ENCODE results near the gene SLC35F2. TPM values are rescaled to one million over a fixed set of nuclear protein-coding genes. Genes with fewer than 3 reads are reported as not detected.
"Not testable (repeated sequence)": the region's sequence is repeated elsewhere in the genome, so short reads cannot be mapped to it uniquely, and the experiment has no call there.

Gene SLC35F2
- total and polyA plus RNA-seq, 4 donors = 2.0 to 12.1 (median 4.9) TPM

DNA sequence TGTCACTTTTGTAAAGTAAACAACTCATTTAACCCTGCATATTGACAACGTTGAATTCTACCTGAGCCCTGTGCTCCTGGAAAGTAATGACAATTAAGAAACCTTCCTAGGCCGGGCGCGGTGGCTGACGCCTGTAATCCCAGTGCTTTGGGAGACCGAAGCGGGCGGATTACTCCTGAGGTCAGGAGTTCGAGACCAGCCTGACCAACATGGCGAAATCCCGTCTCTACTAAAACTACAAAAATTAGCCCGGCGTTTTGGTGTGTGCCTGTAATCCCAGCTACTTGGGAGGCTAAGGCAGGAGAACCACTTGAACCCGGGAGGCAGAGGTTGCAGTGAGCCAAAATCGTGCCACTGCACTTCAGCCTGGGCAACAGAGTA lies 1.6 kb upstream of the SLC35F2 start:
- H3K4me3 ChIP-seq (ENCODE audit: low read length in 2 of 2); intact Hi-C loops (cut with DNase I); DNase-seq; H3K4me1 ChIP-seq (ENCODE audit: control insufficient read depth in 1 of 2, insufficient read depth in 2 of 2, low read length in 2 of 2); H3K36me3 ChIP-seq (ENCODE audit: control insufficient read depth in 1 of 2, insufficient read depth in 2 of 2, low read length in 1 of 2); H3K27ac ChIP-seq (ENCODE audit: low read depth in 1 of 2, low read length in 2 of 2); H3K27me3 ChIP-seq (ENCODE audit: control insufficient read depth in 1 of 2, insufficient read depth in 2 of 2, low read length in 1 of 2); ATAC-seq (ENCODE audit: low FRiP score); H3K9me3 ChIP-seq (ENCODE audit: control insufficient read depth, low read length): not testable (repeated sequence)
- 82 to 87% methylated on average over 15 of the region's 15 CpGs for WGBS, 2 donors

DNA sequence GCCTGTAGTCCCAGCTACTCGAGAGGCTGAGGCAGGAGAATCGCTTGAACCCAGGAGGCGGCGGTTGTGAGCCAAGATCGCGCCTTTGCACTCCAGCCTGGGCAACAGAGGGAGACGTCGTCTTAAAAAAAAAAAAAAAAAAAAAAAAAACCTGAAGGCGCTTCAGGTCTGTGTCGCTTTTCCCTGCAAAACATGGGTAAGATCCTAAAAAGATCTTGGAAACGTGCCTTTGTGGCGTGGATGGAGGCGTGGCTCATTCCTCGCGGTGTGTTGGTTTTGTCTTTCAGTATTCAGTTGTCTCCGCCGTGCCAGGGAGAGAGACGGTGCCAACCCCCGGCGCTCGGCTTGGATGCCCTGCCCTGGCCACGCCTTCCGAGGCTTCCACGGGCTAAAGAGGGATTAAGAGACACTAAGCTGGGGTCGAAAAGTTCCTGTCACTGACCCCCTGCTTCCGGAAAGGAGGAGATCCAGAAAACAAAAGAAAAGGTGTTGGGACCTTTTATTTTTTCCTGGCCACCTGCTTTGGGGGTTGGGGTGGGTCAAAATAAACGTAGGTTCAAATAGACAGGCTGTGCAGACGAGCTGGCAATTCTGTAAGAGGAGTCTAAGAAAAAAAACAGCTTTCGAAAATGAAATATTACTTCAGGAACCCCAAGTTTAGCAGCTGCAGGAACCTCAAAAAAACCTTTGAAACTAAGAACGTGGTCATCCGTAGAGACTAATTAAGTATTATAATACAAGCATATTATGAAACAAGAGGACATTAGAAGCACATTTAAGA lies 1.1 kb upstream of the SLC35F2 start:
- no peak overlapping the region for H3K27ac ChIP-seq (ENCODE audit: low read depth in 1 of 2, low read length in 2 of 2)
- peak overlapping the region; percentile 58 to 61 for H3K4me3 ChIP-seq (ENCODE audit: low read length in 2 of 2)
- intact Hi-C loops (cut with DNase I) = no loop called here
- DNase-seq = peak; percentile 61 to 83
- no peaks in the 10 kb centered on the region for H3K27me3 ChIP-seq (ENCODE audit: control insufficient read depth in 1 of 2, insufficient read depth in 2 of 2, low read length in 1 of 2)
- WGBS, 2 donors = 3% methylated on average over 31 of the region's 31 CpGs
- H3K9me3 ChIP-seq (ENCODE audit: control insufficient read depth, low read length) = no peaks in the 10 kb centered on the region
- peak; percentile 56 for ATAC-seq (ENCODE audit: low FRiP score)
- no peaks in the 10 kb centered on the region for H3K4me1 ChIP-seq (ENCODE audit: control insufficient read depth in 1 of 2, insufficient read depth in 2 of 2, low read length in 2 of 2)
- no peaks in the 10 kb centered on the region for H3K36me3 ChIP-seq (ENCODE audit: control insufficient read depth in 1 of 2, insufficient read depth in 2 of 2, low read length in 1 of 2)

DNA sequence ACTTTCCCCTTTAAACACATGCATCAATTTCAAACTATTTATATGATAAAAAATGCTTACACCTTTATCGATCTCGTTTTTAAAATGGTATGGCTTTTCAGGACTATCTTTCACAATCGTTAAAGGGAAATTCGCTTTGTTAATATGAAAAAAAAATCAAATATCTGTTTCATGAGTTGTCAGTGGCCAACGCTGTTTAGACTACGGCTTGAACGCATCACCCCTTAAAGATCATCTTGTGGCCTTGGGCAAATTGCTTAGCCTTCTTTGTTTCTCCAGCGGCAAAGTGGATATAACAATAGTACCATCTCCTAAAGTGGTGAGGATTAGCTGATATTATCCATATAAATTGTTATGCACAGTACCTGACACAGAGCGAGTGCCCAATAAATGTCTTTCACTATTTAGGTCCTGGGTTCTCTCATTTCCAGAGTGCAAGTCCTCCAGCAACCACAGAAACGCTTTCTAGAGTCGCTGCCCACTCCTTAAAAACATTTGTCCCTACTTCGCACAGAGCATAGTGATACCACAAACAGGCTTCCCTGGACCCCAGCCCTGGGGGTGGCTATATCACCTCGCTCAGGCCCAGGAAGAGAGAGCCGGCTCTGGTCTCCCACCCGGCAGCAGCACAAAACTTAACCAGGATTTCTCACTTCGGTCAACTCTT lies 904 bp downstream of the SLC35F2 start:
- Histone ChIP-seq H3K9me3 (ENCODE audit: control insufficient read depth, low read length) (no peaks in the 10 kb centered on the region), H3K27me3 (ENCODE audit: control insufficient read depth in 1 of 2, insufficient read depth in 2 of 2, low read length in 1 of 2) (no peaks in the 10 kb centered on the region), H3K27ac (ENCODE audit: low read depth in 1 of 2, low read length in 2 of 2) (peak overlapping the region in 1 of 2 donors; percentile 0), H3K4me1 (ENCODE audit: control insufficient read depth in 1 of 2, insufficient read depth in 2 of 2, low read length in 2 of 2) (no peaks in the 10 kb centered on the region), H3K4me3 (ENCODE audit: low read length in 2 of 2) (peak overlapping the region; percentile 58 to 67), H3K36me3 (ENCODE audit: control insufficient read depth in 1 of 2, insufficient read depth in 2 of 2, low read length in 1 of 2) (no peaks in the 10 kb centered on the region)
- WGBS, 2 donors = 41 to 45% methylated on average over 16 of the region's 16 CpGs
- intact Hi-C loops (cut with DNase I) = no loop called here
- ATAC-seq (ENCODE audit: low FRiP score) (peak; percentile 5), DNase-seq (no peak)

DNA sequence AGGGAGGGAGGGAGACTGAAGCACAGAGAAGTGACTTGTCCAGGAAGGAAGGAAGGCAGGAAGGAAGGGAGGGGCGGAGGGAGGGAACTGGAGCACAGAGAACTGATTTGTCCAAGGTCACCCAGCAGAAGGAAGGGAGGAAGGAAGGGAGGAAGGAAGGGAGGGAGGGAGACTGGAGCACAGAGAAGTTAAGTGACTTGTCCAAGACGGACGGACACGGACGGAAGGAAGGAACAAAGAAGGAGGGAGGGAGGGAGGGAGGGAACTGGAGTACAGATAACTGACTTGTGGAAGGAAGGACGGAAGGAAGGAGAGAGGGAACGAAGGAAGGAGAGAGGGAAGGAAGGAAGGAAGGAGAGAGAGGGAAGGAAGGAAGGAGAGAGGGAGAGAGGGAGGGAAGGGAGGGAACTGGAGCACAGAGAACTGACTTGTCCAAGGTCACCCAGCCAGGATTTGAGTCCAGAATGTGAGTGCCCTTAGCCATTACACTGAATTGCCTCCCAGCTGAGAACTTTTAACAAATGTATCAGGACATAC lies 1.5 kb downstream of the SLC35F2 start:
- H3K27ac ChIP-seq (ENCODE audit: low read depth in 1 of 2, low read length in 2 of 2) = no peak overlapping the region
- H3K4me3 ChIP-seq (ENCODE audit: low read length in 2 of 2) = no peak overlapping the region
- 66 to 69% methylated on average over 7 of the region's 7 CpGs for WGBS, 2 donors
- no peak for DNase-seq
- H3K27me3 ChIP-seq (ENCODE audit: control insufficient read depth in 1 of 2, insufficient read depth in 2 of 2, low read length in 1 of 2) = no peaks in the 10 kb centered on the region
- H3K36me3 ChIP-seq (ENCODE audit: control insufficient read depth in 1 of 2, insufficient read depth in 2 of 2, low read length in 1 of 2) = no peaks in the 10 kb centered on the region
- intact Hi-C loops (cut with DNase I) = no loop called here
- no peaks in the 10 kb centered on the region for H3K9me3 ChIP-seq (ENCODE audit: control insufficient read depth, low read length)
- H3K4me1 ChIP-seq (ENCODE audit: control insufficient read depth in 1 of 2, insufficient read depth in 2 of 2, low read length in 2 of 2) = no peaks in the 10 kb centered on the region
- ATAC-seq (ENCODE audit: low FRiP score) = no peak

DNA sequence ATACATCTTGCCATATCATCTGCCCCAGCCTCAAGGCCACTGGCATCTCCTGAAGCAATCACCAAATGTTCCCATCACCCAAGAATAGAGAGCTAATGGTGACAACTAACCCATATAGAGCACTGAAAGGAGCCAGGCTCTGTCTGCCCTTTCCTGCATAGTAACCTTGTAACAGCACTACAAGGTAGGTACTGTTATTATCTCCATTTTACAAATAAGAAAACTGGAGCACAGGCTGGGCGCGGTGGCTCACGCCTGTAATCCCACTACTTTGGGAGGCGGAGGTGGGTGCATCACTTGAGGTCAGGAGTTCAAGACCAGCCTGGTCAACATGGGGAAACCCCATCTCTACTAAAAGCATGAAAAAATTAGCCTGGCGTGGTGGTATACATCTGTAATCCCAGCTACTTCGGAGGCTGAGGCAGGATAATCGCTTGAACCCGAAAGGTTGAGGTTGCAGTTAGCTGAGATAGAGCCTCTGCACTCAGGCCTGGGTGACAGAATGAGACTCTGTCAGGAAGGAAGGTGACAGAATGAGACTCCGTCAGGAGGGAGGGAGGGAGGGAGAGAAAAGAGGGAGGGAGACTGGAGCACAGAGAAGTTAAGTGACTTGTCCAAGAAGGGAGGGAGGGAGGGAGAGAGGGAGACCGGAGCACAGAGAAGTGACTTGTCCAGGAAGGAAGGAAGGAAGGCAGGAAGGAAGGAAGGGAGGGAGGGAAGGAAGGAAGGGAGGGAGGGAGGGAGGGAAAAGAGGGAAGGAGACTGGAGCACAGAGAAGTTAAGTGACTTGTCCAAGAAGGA lies 2.2 kb downstream of the SLC35F2 start:
- Histone ChIP-seq H3K36me3 (ENCODE audit: control insufficient read depth in 1 of 2, insufficient read depth in 2 of 2, low read length in 1 of 2) (no peaks in the 10 kb centered on the region), H3K27me3 (ENCODE audit: control insufficient read depth in 1 of 2, insufficient read depth in 2 of 2, low read length in 1 of 2) (no peaks in the 10 kb centered on the region), H3K9me3 (ENCODE audit: control insufficient read depth, low read length) (no peaks in the 10 kb centered on the region), H3K27ac (ENCODE audit: low read depth in 1 of 2, low read length in 2 of 2) (no peak overlapping the region), H3K4me3 (ENCODE audit: low read length in 2 of 2) (no peak overlapping the region), H3K4me1 (ENCODE audit: control insufficient read depth in 1 of 2, insufficient read depth in 2 of 2, low read length in 2 of 2) (no peaks in the 10 kb centered on the region)
- DNase-seq (no peak), ATAC-seq (ENCODE audit: low FRiP score) (no peak)
- 74 to 79% methylated on average over 9 to 10 of the region's 10 CpGs for WGBS, 2 donors
- intact Hi-C loops (cut with DNase I) = no loop called here

DNA sequence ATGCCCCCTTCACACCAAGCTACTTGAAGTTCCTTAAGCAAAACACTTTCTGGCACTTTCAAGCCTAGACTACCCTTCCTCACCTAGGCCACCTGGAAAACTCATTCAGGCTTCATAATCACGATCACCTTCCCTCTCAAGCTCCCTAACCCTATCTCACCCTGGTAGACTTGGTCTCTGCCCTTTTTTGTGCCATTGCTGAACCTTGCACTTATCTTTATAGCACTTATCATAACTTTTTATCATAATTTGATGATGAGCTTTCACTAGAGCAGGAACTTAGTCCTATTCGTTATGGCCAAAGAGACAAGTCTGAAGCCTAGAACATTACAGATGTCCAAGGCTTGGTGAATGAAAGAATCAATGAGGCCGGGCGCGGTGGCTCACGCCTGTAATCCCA lies 5.5 kb downstream of the SLC35F2 start:
- Histone ChIP-seq H3K4me3 (ENCODE audit: low read length in 2 of 2) (no peak overlapping the region), H3K36me3 (ENCODE audit: control insufficient read depth in 1 of 2, insufficient read depth in 2 of 2, low read length in 1 of 2) (no peaks in the 10 kb centered on the region), H3K9me3 (ENCODE audit: control insufficient read depth, low read length) (no peaks in the 10 kb centered on the region), H3K27ac (ENCODE audit: low read depth in 1 of 2, low read length in 2 of 2) (no peak overlapping the region), H3K4me1 (ENCODE audit: control insufficient read depth in 1 of 2, insufficient read depth in 2 of 2, low read length in 2 of 2) (no peaks in the 10 kb centered on the region), H3K27me3 (ENCODE audit: control insufficient read depth in 1 of 2, insufficient read depth in 2 of 2, low read length in 1 of 2) (no peaks in the 10 kb centered on the region)
- 94 to 97% methylated on average over 6 of the region's 6 CpGs for WGBS, 2 donors
- DNase-seq = no peak
- no peak for ATAC-seq (ENCODE audit: low FRiP score)
- intact Hi-C loops (cut with DNase I) = no loop called here

DNA sequence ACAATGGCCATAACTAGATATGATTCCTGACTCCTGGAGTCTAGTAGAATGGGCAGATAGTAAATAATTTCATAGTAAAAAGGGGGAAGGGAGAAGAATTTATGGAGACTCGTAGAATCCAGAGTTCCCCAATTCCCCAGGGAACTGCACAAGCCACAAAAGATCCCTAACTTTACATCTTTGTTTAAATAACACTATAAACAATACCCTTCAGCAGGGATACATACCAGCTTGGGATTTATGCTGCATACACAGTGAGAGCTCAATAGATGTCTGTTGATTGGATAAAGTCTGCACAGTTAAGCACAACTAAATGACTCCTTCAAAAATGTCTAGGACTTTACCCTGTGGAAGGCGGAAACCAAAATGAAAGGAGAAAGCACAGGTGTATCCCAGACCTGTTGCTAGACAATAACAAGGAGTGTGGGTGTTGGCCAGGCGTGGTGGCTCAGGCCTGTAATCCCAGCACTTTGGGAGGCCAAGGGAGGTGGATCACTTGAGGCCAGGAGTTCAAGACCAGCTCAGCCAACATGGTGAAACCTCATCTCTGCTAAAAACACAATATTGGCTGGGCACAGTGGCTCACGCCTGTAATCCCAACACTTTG lies 6.8 kb downstream of the SLC35F2 start:
- H3K4me1 ChIP-seq (ENCODE audit: control insufficient read depth in 1 of 2, insufficient read depth in 2 of 2, low read length in 2 of 2) = no peaks in the 10 kb centered on the region
- DNase-seq (no peak), ATAC-seq (ENCODE audit: low FRiP score) (no peak)
- no peaks in the 10 kb centered on the region for H3K36me3 ChIP-seq (ENCODE audit: control insufficient read depth in 1 of 2, insufficient read depth in 2 of 2, low read length in 1 of 2)
- WGBS, 2 donors = 82 to 84% methylated on average over 4 of the region's 4 CpGs
- intact Hi-C loops (cut with DNase I) = no loop called here
- H3K9me3 ChIP-seq (ENCODE audit: control insufficient read depth, low read length) = no peaks in the 10 kb centered on the region
- no peak overlapping the region for H3K27ac ChIP-seq (ENCODE audit: low read depth in 1 of 2, low read length in 2 of 2)
- no peak overlapping the region for H3K4me3 ChIP-seq (ENCODE audit: low read length in 2 of 2)
- no peaks in the 10 kb centered on the region for H3K27me3 ChIP-seq (ENCODE audit: control insufficient read depth in 1 of 2, insufficient read depth in 2 of 2, low read length in 1 of 2)

DNA sequence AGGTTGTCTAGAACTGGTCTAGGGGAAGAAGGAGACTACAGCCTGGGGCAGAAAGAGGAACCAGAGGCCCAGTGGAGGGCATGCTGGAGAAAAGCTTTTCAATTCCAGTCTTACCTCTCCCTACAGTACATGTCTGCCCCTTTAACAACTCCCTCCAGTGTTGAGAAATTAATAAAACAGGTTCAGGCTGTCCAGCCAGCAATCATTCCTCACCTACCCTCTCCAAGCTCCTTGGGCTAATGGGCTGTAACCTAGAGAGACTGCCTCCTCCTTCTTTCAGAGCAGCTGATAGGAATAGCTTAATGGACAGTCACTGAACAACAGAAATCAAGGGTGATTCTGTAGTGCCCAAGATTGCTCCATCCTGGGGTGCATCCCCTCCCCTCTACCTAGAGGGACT lies 8.8 kb downstream of the SLC35F2 start:
- DNase-seq = no peak
- intact Hi-C loops (cut with DNase I) = no loop called here
- ATAC-seq (ENCODE audit: low FRiP score) = no peak

More for the DNA sequence above, 8.8 kb downstream of the SLC35F2 start:
- Histone ChIP-seq H3K27ac (ENCODE audit: low read depth in 1 of 2, low read length in 2 of 2) (no peak overlapping the region), H3K36me3 (ENCODE audit: control insufficient read depth in 1 of 2, insufficient read depth in 2 of 2, low read length in 1 of 2) (no peaks in the 10 kb centered on the region), H3K9me3 (ENCODE audit: control insufficient read depth, low read length) (no peaks in the 10 kb centered on the region), H3K4me1 (ENCODE audit: control insufficient read depth in 1 of 2, insufficient read depth in 2 of 2, low read length in 2 of 2) (no peaks in the 10 kb centered on the region), H3K4me3 (ENCODE audit: low read length in 2 of 2) (no peak overlapping the region), H3K27me3 (ENCODE audit: control insufficient read depth in 1 of 2, insufficient read depth in 2 of 2, low read length in 1 of 2) (no peaks in the 10 kb centered on the region)
